PFSK-1 (cell line): ENCODE measurements around the gene SLC35B4.

ENCODE experiments used
- FOXP2 ChIP-seq: optimal IDR thresholded peaks from 2 replicates; pipeline ENCODE3; 2011; ENCODE audit warnings: borderline replicate concordance, control low read depth, inconsistent platforms; ENCODE audit not compliant: insufficient read depth; ENCODE audit errors: extremely low read length, extremely low read depth
- POLR2AphosphoS5 ChIP-seq: IDR thresholded peaks from 2 replicates; pipeline ENCODE4 v1.6.1; 2012; ENCODE audit warnings: low read depth, mild to moderate bottlenecking, control low read depth, low read length, moderate library complexity
- REST ChIP-seq, 2 experiments: IDR thresholded peaks; 2 replicates each; pipeline versions ENCODE4 v1.6.1 to v1.8.0; 2011 to 2012; ENCODE audit warnings: low read depth in 2 of 2, low read length in 2 of 2, control low read depth in 1 of 2, inconsistent platforms in 1 of 2, mild to moderate bottlenecking in 1 of 2, moderate library complexity in 1 of 2; ENCODE audit not compliant: insufficient read depth in 1 of 2
- SIN3A ChIP-seq: IDR thresholded peaks from 2 replicates; pipeline ENCODE4 v1.6.1; 2012; ENCODE audit warnings: mild to moderate bottlenecking, low read length, moderate library complexity, borderline replicate concordance; ENCODE audit not compliant: insufficient read depth
- TAF1 ChIP-seq: IDR thresholded peaks from 2 replicates; pipeline ENCODE4 v1.6.1; 2012; ENCODE audit warnings: low read length, control low read depth, borderline replicate concordance; ENCODE audit not compliant: insufficient read depth

The SLC35B4 gene

GRCh38 chr7:134262322-134262721, 54.4 kb downstream of the SLC35B4 start:
- TF ChIP-seq TAF1 (no peak), SIN3A (no peak), REST (IDR thresholded peaks at IDR 0.05; ENCODE audit: insufficient read depth in 1 of 2, low read depth in 2 of 2, low read length in 2 of 2) (no peak), FOXP2 (no peak), POLR2AphosphoS5 (no peak)

- no peak for TF ChIP-seq SIN3A
- TF ChIP-seq REST (IDR thresholded peaks at IDR 0.05; ENCODE audit: insufficient read depth in 1 of 2, low read depth in 2 of 2, low read length in 2 of 2) = no peak
- TF ChIP-seq FOXP2 = no peak
- TF ChIP-seq POLR2AphosphoS5 = no peak
- no peak for TF ChIP-seq TAF1
Measured at GRCh38 chr7:134255814-134256213, 60.9 kb downstream of the SLC35B4 start.

GRCh38 chr7:134254311-134254710, 62.4 kb downstream of the SLC35B4 start:
- TF ChIP-seq TAF1 = no peak

GRCh38 chr7:134248196-134248595, 68.5 kb downstream of the SLC35B4 start:
- no peak for TF ChIP-seq SIN3A
- no peak for TF ChIP-seq REST (IDR thresholded peaks at IDR 0.05; ENCODE audit: insufficient read depth in 1 of 2, low read depth in 2 of 2, low read length in 2 of 2)
- TF ChIP-seq POLR2AphosphoS5 = no peak
- no peak for TF ChIP-seq TAF1
- TF ChIP-seq FOXP2 = no peak

- TF ChIP-seq SIN3A = no peak
- no peak for TF ChIP-seq REST (IDR thresholded peaks at IDR 0.05; ENCODE audit: insufficient read depth in 1 of 2, low read depth in 2 of 2, low read length in 2 of 2)
- TF ChIP-seq FOXP2 = no peak
- TF ChIP-seq TAF1 = no peak
- TF ChIP-seq POLR2AphosphoS5 = no peak
Measured at GRCh38 chr7:134246761-134247160, 70.0 kb downstream of the SLC35B4 start.
